NCI-H82 treated with DMSO at 0.1 percent for 48 hours (cell line): Measurements from ENCODE around the gene LBP.
A peak's percentile ranks its signal among the peaks of the same experiment; 100 is the strongest.
"Not testable (repeated sequence)": the region's sequence is repeated elsewhere in the genome, so short reads cannot be mapped to it uniquely, and the experiment has no call there.

Experiments
- DNase-seq: peaks from one replicate; lab custom pipeline; 2025; ENCODE audit not compliant: unreplicated experiment; lab: John Stamatoyannopoulos, UW

LBP gene

DNA sequence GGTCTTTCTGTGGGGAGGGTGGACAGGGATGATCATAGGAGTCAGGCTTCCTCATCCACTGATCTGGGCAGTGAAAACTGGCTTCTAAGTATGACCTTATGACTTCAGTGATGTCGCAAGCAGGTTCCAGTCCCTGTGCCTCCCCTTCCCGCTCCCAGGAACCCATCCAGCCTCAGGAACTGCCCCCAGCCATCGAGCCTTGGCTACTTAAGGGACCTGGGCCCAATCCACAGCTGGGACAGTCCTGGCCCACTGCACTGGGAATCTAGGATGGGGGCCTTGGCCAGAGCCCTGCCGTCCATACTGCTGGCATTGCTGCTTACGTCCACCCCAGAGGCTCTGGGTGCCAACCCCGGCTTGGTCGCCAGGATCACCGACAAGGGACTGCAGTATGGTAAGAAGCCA lies at the start of gene LBP:
LBP (plus strand) TSS at position 236 of the 405 bp plus-strand sequence; CDS start at position 271, 35 bp downstream.
- DNase-seq, result no peak

DNA sequence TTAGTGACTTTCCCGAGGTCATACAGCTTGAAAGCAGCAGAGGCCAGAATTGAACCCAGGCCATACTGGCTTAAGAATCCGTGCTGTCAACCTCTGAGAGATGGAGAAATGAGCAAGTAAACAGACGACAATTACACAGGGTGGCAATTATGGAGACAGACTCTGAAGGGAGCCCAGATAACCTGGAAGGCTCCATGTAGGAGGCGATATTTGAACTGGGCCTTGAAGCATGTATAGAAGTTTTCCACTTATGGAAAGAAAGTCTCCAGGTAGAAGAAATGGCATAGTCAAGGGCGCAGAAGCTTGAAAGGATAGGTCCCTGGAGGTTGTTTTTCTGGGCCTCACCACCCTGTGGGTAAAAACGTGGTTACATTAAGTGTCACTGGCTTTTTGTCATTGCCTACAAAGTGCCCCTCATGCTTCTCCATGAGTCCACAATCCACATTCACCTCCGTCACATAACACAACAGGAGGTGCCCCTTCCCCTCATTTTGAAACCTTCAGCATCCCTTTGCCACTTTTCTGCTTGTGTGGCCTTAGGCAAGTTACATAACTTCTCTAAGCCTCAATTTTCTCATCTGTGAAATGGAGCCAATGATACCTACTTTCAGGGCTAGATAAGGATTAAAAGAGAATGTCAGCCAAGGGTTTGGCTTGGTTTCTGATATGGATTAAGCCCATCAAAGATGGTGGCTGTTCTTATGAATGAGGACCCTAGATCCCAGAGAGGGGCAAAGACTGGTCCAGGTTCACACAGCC lies 48.2 kb upstream of the LBP start:
- no peak for DNase-seq

DNA sequence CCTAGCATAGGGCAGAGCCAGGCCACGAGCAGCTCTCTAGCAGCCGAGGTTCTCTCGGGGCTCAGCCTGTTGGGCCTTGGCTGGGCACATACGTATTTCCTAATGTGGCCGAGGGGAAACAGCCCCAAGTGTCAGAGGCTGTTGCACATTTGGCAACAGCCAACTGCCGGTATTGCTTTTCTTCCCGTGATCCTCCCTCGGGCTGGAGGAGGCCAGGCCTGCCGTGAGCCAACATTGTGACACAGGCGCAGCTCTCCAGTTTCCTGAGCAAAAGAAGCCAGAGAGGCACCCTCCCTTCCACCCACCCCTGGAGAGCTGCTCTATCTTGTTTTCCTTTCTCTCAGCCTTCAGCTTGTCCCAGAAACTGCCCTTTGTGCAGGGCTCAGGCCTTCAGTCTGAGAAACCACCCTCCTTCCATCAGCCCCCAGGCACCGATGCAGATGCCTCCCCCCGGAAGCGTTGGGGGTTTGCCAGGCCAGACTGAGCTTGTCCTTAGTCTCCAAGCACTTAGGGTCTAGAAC lies 47.5 kb upstream of the LBP start:
- DNase-seq, result no peak

- DNase-seq, result no peak
Observed at GRCh38 chr20:38299963-38300362, 46.3 kb upstream of the LBP start.

DNA sequence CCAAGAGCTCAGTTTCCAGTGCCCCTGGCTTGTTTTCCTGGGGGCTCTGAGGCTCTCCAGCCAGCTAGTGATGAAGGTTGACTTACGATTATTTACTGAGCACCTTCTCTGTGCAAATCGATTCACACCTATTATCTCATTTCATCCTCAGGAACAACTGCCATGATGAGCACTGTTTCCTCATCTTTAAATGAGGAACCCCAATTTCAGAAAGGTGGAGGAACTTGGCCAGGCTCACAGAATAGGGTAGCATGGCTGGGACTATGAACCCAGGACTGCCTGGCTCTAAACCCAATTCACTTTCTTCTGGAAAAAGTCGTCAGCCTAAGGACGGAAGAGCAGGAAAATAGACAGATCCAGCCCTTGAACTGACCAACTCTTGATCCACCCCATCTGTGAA lies 45.8 kb upstream of the LBP start:
- no peak for DNase-seq

- no peak for DNase-seq
Observed at GRCh38 chr20:38301309-38301708, 45.0 kb upstream of the LBP start.

DNA sequence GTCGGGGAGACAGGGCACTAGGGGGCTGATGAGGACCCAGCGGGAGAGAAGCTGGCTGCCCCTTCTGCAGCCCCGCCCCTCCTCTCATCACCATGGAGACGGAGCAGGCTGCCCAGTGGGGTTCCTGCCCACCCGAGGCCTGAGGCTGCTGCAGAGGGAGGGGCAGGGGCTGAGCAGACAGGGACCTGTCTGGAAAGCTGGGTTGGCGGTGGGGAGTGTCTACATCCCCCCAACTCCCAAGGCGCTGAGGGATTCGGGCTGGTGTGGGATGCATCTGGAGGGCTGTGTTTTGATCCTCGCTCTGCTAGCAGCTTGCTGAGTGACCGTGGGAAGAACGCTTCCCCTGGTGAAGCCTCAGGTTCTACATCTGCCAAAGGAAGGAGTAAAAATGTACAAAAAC lies 43.5 kb upstream of the LBP start:
- no peak for DNase-seq

- no peak for DNase-seq
Observed at GRCh38 chr20:38303908-38304379, 42.3 kb upstream of the LBP start, which contains the start of gene BPI. Gene BPI, plus strand, starts transcription at chr20:38304156. Its CDS starts 68 bp downstream, at chr20:38304224.

DNA sequence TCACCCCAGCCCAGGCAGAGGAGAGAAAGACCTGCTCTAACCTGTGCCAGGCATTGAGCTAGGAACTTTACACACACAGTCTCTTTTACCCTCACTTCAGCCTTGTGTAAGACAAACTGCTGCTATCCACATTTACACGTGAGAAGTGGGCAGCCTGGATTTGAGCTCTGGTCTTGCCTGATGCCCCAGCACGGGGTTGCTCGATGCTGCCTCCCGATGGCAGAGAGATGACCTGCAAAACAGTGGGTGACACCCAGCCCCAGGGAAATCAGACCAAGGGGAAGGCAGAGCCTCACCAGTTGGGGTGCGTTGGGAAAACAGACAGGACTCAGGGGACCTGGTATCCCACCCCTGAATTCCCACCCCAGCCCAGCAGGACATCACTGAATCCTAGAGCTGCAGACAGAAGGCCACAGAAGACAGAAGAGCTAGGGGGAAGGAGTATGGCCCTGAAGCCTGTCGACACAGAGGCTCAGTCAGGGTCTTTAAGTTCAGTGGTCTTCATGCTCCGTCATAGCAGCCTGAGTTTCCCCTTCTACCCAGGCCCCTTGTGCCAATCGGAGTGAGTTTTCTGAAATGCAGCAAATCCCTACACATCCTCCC lies 41.3 kb upstream of the LBP start:
- DNase-seq, result peak; percentile 47

DNA sequence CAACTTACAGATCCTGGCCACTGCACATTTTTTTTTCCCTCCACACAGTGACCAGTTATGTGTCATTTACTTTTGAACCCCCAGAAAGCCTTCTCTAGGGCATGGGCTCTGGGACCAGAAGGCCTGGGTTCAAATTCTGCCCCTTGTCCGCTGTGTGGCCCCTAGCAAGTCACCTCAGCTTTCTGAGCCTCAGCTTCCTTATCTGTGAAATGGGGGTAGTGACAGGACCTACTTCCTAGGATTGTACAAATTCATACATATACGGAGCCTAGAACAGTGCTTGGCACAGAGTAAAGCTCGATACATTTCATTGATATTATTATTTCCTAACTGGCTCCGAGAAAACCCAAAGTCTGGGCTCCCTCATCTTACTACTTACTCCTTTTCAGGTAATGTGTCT lies 40.7 kb upstream of the LBP start:
- no peak for DNase-seq

GRCh38 chr20:38306379-38306778 lies 39.9 kb upstream of the LBP start:
- no peak for DNase-seq

GRCh38 chr20:38307371-38308046 lies 38.8 kb upstream of the LBP start:
- no peak for DNase-seq

GRCh38 chr20:38308047-38308438 lies 38.2 kb upstream of the LBP start:
- DNase-seq, result no peak

DNA sequence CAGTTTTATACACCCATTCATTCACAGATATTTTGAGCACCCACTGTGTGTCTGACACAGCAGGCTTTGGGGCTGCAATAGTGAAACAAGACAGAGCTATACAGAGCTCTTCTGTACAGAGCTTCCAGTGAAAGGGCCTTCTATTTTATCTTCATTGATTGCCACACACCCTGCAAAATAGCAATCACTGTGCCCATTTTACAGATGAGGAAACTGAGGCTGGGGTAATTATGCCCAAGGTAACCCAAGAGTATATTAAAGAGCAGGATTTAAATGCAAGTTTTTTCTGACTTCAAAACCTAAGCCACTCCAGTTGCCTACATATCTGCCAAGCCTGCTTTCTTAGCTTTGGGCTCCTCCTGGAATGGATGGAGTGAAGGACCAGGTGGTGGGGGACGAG lies 37.8 kb upstream of the LBP start:
- no peak for DNase-seq

- DNase-seq, result no peak
Observed at GRCh38 chr20:38311091-38311490, 35.2 kb upstream of the LBP start.

DNA sequence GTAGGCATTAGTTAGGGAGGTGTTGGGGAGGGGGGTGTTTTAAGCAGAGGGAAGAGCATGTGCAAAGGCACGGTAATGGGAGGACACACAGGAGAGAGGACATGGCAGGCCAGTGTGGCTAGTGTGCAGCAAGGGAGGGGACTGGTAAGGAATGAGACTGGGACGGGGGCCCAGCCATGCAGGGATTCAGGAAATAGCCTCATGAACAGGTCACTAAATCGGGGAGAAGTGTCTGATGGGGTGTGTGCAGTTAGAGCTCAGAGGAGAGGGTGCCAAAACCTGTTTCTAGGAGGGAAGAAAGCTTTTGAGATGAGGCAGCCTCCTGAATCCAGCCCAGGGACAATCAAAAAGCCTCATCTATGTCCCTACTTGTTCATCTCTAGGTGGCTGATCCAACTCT lies 34.8 kb upstream of the LBP start:
- no peak for DNase-seq

DNA sequence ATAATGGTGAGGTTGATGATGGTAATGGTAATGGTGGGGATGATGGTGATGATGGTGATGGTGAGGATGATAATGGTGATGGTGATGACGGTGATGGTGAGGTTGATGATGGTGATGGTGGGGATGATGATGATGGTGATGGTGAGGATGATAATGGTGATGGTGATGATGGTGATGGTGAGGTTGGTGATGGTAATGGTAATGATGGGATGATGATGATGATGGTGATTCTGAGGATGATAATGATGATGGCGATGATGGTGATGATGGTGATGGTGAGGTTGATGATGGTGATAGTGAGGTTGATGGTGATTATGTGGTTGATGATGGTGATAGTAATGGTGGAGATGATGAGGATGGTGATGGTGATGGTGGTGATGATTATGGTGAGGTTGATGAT lies 32.6 kb upstream of the LBP start:
- DNase-seq, result no peak

DNA sequence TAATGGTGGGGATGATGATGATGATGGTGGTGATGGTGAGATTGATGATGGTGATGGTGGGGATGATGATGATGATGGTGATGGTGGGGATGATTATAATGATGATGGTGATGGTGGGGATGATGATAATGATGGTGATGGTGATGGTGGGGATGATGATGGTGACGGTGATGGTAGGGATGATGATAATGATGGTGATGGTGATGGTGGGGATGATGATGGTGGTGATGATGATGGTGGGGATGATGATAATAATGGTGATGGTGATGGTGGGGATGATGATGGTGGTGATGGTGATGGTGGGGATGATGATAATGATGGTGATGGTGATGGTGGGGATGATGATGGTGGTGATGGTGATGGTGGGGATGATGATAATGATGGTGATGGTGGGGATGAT lies 31.9 kb upstream of the LBP start:
- not testable (repeated sequence) for DNase-seq

DNA sequence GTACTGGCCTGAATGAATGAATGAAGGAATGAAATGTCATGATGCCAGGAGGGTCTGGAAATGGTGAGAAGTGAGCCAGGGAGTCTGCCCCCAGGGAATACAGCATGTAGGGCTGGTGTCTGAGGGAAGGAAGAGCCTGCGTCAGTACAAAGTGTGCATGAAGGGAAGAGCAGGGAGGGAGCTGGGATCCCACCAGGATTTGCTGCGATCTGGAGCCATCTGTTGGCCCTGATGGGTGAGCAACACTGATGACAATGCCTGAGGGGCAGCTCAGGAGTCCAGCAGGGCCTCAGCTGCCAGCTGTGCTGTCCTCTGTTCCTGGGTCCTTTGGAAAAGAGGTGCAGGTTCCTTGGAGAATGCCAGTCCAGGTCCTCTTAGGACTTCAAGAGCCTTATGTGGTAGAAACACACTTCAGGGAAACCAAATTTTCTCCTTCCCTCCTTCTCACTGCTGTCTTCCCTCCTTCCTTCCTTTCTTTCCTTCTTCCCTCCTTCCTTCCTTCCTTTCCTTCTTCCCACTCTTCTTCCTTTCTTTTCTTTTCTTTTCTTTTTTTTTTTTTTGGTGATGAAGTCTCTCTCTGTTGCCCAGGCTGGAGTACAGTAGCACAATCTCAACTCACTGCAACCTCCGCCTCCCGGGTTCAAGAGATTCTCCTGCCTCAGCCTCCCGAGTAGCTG lies 30.9 kb upstream of the LBP start:
- DNase-seq, result peak; percentile 77

DNA sequence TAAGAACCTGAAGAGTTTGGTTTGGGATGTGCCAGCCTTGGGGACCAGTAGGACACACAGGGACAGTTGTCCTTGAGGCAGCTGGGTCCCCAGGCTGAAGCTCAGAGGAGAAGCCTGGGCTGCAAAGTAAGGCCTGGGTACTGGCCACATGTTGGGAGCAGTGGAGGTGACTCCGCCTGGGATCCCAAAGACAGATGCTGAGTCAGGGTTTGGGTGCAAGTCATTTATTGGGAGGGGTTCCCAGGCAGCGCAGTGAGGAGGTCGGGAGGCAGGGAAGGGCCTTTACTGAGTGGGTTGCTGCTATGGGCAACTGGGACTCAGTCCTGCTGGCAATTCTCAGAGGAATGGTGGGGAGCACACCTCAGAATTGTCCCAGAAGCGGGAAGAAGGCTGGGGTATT lies 29.9 kb upstream of the LBP start:
- DNase-seq, result no peak

DNA sequence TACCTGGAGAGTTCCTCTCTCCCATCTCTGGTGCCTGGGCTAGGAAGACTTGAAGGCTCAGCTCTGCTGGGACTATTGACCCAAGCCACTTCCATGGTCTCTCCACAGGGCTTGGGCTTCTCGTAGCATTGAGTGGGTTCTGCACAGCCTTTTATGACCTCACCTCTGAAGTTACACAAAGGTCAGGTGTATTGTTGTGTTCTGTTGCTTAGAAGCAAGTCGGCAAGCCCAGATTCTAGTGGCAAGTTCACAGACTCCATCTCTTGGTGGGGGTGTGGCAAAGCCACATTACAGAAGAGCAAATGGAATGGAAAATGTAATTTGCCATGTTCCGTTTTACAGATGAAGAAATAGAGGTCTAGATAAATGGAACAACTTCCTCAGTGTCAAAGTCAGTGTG lies 28.9 kb upstream of the LBP start:
- DNase-seq, result no peak
